EL (cell line): ENCODE results near the gene UBE3B.

Source experiments
- DNase-seq: peaks from one replicate; pipeline ENCODE4 v3.0.0-alpha.2; 2016

Gene UBE3B

DNA sequence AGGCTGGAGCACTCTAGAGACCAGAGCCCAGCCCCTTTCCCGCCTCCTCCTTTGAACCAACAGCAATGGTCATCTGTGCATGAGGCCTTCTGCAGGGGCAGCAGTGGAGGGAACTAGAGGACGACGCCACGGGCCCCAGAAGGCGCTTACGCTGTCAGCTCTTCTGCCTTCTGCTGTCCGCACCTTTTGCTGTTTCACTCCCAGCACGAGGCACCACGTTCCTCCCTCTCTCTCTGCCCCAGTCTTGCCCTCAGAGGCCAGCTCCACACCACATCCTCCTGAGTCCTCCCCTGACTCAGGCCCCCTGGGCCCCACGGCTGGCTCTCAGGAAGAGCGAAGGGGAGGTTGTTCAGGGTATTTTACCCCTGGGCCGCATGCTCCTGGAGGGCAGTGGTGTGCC is 80.4 kb downstream of the UBE3B start:
- DNase-seq = peak; percentile 8

DNA sequence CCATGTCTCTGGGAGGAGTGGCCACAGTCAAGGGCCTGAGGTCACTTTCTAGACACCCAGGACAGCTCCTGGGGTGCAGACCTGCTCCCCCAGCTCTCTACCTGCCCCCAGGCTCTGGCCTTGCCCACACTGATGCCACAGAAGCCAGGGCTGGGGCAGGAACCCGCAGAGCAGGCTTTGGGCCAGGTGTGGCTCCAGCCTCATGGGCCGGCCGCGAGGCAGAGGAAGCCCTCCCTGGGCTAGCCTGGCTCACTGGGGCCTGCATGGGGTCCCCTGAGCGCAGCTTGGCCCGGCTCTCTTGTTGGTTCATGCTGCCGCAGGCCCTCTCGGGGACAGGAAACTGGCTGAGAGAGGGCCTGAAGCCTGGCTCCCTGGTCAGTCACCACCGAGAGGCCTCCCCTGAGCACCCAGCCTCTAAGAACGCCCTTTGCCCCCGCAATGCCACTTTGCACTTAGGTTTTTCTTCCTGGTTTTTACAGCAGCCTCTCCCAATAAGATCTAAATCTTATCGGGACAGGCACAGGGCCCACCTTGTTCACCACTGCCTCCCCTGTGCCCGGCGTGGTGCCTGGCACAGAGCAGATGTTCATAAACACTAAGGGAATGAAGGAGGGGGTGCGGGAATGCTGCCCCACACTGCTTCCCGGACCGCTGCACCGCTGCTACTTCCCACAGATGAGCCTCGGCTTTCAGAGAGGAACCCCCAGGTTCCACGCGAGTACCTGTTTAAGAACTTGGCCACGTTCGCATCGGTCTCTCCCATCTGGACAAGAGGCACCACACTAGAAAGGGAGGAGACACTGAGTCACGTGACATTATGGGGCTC is 81.2 kb downstream of the UBE3B start:
- no peak for DNase-seq

GRCh38 chr12:109559200-109559505 is 81.7 kb downstream of the UBE3B start:
- no peak for DNase-seq

DNA sequence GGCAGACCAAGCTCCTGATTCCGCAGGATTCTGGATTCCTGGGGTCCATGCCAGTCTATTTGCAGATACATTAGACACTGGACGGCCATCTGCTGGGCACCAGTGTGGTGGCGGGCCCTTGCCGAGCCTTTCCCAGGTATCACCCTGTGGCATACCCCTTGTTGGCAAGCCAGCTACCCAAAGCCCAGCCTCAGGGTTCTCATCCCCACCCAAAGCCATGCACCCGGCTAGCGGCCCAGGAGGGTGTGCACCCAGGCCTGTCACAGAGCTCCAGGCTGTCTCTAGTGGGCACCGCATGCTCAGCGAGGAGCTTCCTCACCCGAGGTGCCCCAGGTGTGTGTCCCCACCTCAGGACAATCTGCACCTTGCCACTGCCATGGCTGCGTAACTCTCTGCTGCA is 82.2 kb downstream of the UBE3B start:
- no peak for DNase-seq

- no peak for DNase-seq
These were observed 83.7 kb downstream of the UBE3B start for GRCh38 chr12:109560867-109561710.

GRCh38 chr12:109561711-109562030 is 84.2 kb downstream of the UBE3B start:
- no peak for DNase-seq

DNA sequence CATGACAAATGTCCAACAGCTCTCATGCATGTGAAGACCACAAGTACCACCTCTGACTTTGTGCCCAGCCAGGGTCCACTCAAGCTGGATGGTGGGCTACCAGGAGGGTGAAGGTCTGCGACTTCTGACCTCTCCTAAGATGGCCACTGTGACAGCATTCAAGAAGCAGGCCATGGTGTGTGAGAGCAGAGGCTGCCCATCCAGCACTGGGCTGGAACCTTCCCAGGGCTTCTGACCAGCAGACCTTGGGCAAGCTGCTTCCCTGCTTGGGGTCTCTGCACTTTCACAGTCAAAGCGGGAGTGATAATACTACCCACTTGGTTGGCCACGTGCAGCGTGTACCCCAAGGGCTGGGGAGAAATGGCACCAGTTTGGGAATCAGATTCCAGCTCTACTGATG is 85.4 kb downstream of the UBE3B start:
- DNase-seq = no peak

- DNase-seq = no peak
These were observed 86.2 kb downstream of the UBE3B start for GRCh38 chr12:109563291-109564284.

- DNase-seq = no peak
These were observed 89.0 kb downstream of the UBE3B start for GRCh38 chr12:109566424-109566823.

DNA sequence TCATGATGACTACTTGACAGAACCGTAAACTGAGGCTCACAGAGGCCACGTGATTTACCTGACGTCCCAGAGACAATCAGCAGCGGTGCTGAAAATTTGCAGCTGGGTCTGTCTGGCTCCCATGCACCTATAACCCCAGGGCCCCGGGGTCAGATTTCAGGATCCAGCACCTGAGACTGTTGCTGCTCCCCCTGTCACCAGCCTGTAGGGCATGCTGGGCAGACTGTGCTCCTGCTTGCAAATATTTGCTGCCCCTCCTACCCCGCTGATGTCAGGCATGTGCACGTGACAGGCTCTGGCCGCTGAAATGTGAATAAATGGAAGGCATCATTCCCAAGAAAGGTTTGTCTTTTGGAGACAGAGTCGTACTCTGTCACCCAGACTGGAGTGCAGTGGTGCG is 89.9 kb downstream of the UBE3B start:
- DNase-seq = no peak

DNA sequence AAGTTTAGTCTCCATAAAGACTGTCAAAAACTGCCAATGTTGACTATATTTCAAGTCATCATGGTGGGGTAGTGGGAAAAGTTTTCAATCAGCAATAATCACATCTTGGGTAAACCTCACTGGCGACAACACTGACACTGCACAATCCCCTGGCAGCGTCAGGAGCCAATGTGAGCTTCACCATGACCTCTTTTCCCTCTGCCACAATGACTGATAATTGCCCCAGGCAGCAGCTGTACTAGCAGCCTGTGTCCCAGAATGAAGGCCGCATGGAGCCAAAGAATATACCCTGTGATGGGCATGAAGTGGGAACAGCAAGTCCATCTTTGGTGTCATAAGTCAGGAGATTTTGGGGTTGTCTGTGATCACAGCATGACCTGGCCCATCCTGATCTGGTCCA is 90.5 kb downstream of the UBE3B start:
- DNase-seq = no peak

DNA sequence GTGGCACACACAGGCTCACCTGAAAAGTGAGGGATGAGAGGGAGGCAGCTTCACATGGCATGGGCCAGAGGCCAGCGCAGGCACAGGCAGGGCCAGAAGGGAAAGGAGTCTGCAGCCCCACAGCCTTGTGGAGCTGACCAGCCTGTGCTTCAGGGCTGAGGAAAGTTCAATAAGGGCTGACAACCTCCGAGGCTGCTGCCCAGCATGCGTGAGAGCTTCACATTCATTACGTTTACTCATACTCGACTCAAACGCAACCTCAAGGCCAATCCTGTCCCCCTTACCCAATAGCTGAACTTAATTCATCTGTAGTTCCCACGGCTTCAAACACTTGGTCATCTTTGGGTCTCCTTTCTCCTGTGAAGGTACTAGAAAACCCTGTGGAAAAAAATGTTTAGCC is 91.1 kb downstream of the UBE3B start:
- no peak for DNase-seq

GRCh38 chr12:109571773-109572505 is 94.5 kb downstream of the UBE3B start:
- no peak for DNase-seq

GRCh38 chr12:109572506-109572845 is 95.0 kb downstream of the UBE3B start:
- DNase-seq = no peak

DNA sequence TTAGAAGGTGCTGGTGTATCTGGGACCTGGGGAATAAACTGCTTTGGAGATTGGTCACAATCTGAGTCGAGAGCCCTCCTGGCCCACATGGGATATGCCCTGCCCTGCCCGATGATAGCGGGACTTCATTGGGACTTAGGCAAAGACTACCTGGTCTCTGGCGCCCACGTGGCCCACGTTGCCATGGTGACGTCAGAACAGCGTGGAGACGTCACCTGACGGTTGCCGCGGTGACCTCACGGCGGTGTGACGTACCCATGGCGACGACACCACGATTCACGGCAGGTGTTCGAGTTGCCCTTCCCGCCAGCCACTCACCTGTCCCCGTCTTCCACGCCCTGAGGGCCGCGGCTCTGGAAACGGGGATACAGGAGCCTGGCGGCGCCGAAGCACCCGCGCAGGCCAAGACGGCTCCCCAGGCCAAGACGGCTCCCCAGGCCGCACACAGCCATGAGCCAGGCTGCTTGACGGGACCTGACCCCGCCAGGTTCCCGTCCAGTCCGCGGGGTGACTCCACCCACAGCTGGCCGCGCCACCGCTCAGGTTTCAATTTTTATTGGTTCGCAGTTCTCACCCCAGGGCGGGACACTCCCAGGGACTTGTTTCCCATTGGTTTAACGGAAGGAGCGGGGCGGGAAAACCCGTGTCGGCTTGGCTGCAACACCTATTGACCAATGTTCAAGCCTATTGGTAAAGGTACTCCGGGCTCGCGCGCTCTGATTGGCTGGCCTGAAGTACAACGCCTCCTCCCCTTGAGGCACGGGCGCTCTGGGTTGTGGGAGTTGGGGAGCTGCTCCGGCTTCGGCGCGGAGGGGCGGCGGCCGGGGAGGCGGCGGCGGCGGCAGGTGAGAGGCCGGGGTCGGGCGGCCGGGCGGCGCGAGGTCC is 95.8 kb downstream of the UBE3B start, which contains the start of the genes MMAB and MVK:
Gene MMAB, minus strand, starts transcription at position 476 of the 885 bp plus-strand sequence. Its CDS starts 24 bp downstream, at position 452.
Gene MVK, plus strand, starts transcription at position 766 of the 885 bp plus-strand sequence. CDS start 1,029 bp downstream, outside the sequence.
- DNase-seq = peak; percentile 99

GRCh38 chr12:109573914-109574244 is 96.4 kb downstream of the UBE3B start:
- no peak for DNase-seq

GRCh38 chr12:109575683-109576082 is 98.2 kb downstream of the UBE3B start:
- no peak for DNase-seq

GRCh38 chr12:109577311-109577710 is 99.9 kb downstream of the UBE3B start:
- DNase-seq = no peak

GRCh38 chr12:109578330-109578927 is 101.0 kb downstream of the UBE3B start:
- no peak for DNase-seq

- no peak for DNase-seq
These were observed 102.2 kb downstream of the UBE3B start for GRCh38 chr12:109579639-109580038.

- DNase-seq = no peak
These were observed 102.8 kb downstream of the UBE3B start for GRCh38 chr12:109580272-109580671.
